K562 (cell line): ENCODE measurements around the gene TSEN34. TPM values are rescaled to one million over a fixed set of nuclear protein-coding genes. Genes with fewer than 3 reads are reported as not detected.
A peak's percentile ranks its signal among the peaks of the same experiment; 100 is the strongest.

ENCODE experiments used
- FIP1L1 ChIP-seq: fragments of 200-400 bp; formaldehyde crosslinking; IDR thresholded peaks from 2 replicates; pipeline ENCODE4 v1.6.1; 2018; ENCODE audit warnings: mild to moderate bottlenecking, low read depth, low read length; ENCODE audit not compliant: poor library complexity, severe bottlenecking
- JUND ChIP-seq, 2 experiments: IDR thresholded peaks; 2 replicates in 1 of 2; 3 replicates in 1 of 2; pipeline ENCODE4 v1.6.1; 2011; ENCODE audit warnings: borderline replicate concordance in 2 of 2, low read depth in 2 of 2, low read length in 2 of 2, improper control_type of control experiment in 1 of 2, missing biosample characterization in 1 of 2, missing genetic modification characterization in 1 of 2, missing genetic modification reagents in 1 of 2
- MECOM ChIP-seq: fragments of 250-450 bp; sonication (Bioruptor Pico); IDR thresholded peaks from 2 replicates; pipeline ENCODE4 v1.8.0; 2022; ENCODE audit warnings: inconsistent platforms
- ZNF57 ChIP-seq: fragments of 450-650 bp; formaldehyde crosslinking; IDR thresholded peaks from 2 replicates; pipeline ENCODE4 v1.4.0; 2020; ENCODE audit warnings: mild to moderate bottlenecking, moderate library complexity
- polyA plus RNA-seq, 8 experiments: library from polyadenylated mRNA; depleted of rRNA in 4 of 8; stranded (reverse) in 5 of 8; unstranded in 3 of 8; fragments of >200 nt; fragmentation: Nextera tagmentation in 2 of 8; fragmentation: Illumina TruSeq in 1 of 8; extraction: Ambion mirVana in 2 of 8; extraction: Trizol in 1 of 8; gene quantifications; 2 replicates each; pipeline versions ENCODE4 v1.2.1 to v1.2.3, GENCODE V29; 2011 to 2014; ENCODE audit warnings: inconsistent platforms in 1 of 8, missing spikeins in 1 of 8
- total RNA-seq, 7 experiments: library from RNA; depleted of rRNA in 6 of 7; stranded (reverse); fragments of >200 nt in 6 of 7; fragmentation: Illumina TruSeq in 2 of 7; extraction: Trizol in 2 of 7; gene quantifications; 2 replicates each; pipeline versions ENCODE4 v1.2.1 to v1.2.3, GENCODE V29; 2011 to 2021; ENCODE audit warnings: low replicate concordance in 1 of 7
- TF ChIP-seq, protein P1 (sequence below), 2 experiments: fragments of 450-650 bp; IDR thresholded peaks; 2 replicates each; pipeline ENCODE4 v1.6.1; 2016; ENCODE audit warnings: mild to moderate bottlenecking in 2 of 2, borderline replicate concordance in 1 of 2, low read depth in 1 of 2, moderate library complexity in 1 of 2
- TF ChIP-seq, protein P2 (sequence below), 2 experiments: IDR thresholded peaks; 2 replicates each; pipeline ENCODE4 v1.6.1; 2012; ENCODE audit warnings: improper control_type of control experiment in 2 of 2, low read depth in 2 of 2, low read length in 2 of 2, borderline replicate concordance in 1 of 2
- TF ChIP-seq, protein P3 (sequence below): fragments of 250-450 bp; sonication (Bioruptor Pico); IDR thresholded peaks from 2 replicates; pipeline ENCODE4 v1.5.1; 2021; ENCODE audit warnings: mild to moderate bottlenecking
- TF ChIP-seq, protein P4 (sequence below): fragments of 250-450 bp; sonication (Bioruptor Pico); IDR thresholded peaks from 2 replicates; pipeline ENCODE4 v1.4.0; 2020; ENCODE audit warnings: mild to moderate bottlenecking, moderate library complexity

TSEN34 gene
- total and polyA plus RNA-seq, 9 of the 15 experiments (the other 6 are each of a cell fraction or from before 2014, with no cell fraction given) = 3.1 to 57.6 (median 29.5) TPM

DNA sequence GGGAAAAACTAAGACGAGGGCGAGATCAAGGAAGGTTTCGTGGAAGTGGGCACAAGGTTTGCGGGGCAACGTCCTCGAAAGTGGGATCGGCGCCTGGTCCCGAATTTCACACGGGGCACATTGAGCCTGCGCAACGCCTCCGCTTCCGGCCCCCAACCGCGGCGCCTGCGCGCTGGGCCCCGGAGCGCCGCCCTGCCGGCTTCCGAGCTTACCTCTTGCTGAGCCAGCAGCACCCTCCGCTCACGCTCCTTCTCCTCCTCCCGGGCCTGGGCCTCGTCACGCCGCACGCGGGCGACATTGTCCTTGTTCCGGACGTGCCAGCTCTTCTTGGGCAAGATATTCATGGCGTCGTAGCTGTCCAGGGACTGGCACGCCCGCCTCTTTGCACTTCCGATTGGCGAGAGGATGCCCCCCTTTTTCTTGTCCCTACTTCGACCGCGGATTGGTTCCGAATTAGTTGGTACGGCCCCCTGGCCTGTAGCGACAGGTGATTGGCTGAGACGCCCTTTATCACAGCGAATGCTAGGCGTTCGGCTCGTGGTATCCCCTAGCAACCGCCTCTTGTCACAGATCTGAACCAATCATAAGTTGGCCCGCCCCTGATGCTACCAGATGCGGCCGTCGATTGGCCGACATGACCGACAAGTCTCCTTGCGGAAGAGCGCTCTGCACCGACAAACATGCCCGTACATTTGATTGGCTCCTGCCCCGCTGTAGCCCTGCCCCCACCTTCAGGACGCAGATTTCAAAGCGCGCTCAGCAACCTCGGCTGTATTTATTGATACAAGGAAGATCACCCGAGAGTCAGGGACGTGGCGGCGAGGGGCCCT lies 31.5 kb upstream of the TSEN34 start, which contains the start of gene LENG1 (continued):
- TF ChIP-seq, protein P1, sequence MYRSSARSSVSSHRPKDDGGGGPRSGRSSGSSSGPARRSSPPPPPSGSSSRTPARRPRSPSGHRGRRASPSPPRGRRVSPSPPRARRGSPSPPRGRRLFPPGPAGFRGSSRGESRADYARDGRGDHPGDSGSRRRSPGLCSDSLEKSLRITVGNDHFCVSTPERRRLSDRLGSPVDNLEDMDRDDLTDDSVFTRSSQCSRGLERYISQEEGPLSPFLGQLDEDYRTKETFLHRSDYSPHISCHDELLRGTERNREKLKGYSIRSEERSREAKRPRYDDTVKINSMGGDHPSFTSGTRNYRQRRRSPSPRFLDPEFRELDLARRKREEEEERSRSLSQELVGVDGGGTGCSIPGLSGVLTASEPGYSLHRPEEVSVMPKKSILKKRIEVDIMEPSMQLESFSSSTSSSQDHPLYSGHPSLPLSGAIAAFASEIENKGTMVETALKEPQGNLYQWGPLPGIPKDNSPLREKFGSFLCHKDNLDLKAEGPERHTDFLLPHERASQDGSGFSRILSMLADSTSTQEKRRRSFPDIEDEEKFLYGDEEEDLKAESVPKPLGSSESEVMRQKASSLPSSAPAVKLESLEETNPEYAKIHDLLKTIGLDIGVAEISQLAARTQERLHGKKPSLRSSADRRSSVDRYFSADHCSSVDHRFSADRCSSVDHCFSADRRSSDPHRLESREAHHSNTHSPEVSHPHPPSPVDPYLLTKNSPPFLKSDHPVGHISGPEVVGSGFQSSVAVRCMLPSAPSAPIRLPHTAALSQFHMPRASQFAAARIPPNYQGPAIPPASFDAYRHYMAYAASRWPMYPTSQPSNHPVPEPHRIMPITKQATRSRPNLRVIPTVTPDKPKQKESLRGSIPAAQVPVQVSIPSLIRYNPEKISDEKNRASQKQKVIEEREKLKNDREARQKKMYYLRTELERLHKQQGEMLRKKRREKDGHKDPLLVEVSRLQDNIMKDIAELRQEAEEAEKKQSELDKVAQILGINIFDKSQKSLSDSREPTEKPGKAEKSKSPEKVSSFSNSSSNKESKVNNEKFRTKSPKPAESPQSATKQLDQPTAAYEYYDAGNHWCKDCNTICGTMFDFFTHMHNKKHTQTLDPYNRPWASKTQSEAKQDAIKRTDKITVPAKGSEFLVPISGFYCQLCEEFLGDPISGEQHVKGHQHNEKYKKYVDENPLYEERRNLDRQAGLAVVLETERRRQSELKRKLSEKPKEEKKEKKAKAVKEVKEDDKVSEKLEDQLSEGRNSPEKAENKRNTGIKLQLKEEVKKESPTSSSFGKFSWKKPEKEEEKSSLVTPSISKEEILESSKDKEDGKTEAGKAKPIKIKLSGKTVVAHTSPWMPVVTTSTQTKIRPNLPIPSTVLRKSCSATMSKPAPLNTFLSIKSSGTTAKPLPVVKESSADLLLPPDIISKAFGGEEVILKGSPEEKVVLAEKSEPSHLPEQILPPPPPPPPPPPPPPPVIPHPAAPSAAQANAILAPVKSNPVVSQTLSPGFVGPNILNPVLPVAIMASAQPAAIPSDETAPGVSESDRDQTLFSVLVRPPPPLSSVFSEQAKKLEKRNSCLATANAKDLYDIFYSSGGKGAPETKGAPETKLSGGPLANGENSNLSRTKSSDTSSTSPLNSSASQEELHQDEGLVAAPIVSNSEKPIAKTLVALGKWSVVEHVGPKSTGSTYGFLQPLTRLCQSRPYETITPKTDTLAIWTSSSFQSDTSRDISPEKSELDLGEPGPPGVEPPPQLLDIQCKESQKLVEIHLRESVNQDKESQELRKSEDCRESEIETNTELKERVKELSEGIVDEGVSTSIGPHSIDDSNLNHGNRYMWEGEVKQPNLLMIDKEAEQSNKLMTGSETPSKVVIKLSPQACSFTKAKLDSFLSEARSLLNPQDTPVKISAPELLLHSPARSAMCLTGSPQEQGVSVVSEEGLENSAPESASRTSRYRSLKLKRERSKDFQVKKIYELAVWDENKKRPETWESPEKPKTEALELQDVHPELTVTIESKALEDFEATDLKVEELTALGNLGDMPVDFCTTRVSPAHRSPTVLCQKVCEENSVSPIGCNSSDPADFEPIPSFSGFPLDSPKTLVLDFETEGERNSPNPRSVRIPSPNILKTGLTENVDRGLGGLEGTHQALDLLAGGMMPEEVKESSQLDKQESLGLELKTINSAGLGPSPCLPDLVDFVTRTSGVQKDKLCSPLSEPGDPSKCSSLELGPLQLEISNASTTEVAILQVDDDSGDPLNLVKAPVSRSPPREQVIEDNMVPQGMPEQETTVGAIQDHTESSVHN (IDR thresholded peaks at IDR 0.05; ENCODE audit: borderline replicate concordance in 1 of 2, low read depth in 1 of 2) = no peak
- TF ChIP-seq FIP1L1 (peak; percentile 70), JUND (IDR thresholded peaks at IDR 0.05; ENCODE audit: borderline replicate concordance, low read depth, low read length) (peak; percentile 22; the same call in 1 of the 2 replicates), JUND (tag; IDR thresholded peaks at IDR 0.05; ENCODE audit: borderline replicate concordance, low read depth, low read length) (no peak), MECOM (CRISPR knock-in tag) (0 out of 2 replicates have a peak, but pooled peaks have one; percentile 19), ZNF57 (CRISPR knock-in tag) (no peak)
- TF ChIP-seq, protein P2, sequence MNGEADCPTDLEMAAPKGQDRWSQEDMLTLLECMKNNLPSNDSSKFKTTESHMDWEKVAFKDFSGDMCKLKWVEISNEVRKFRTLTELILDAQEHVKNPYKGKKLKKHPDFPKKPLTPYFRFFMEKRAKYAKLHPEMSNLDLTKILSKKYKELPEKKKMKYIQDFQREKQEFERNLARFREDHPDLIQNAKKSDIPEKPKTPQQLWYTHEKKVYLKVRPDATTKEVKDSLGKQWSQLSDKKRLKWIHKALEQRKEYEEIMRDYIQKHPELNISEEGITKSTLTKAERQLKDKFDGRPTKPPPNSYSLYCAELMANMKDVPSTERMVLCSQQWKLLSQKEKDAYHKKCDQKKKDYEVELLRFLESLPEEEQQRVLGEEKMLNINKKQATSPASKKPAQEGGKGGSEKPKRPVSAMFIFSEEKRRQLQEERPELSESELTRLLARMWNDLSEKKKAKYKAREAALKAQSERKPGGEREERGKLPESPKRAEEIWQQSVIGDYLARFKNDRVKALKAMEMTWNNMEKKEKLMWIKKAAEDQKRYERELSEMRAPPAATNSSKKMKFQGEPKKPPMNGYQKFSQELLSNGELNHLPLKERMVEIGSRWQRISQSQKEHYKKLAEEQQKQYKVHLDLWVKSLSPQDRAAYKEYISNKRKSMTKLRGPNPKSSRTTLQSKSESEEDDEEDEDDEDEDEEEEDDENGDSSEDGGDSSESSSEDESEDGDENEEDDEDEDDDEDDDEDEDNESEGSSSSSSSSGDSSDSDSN (IDR thresholded peaks at IDR 0.05; ENCODE audit: borderline replicate concordance in 1 of 2, low read depth in 2 of 2, low read length in 2 of 2) = no peak
- TF ChIP-seq, protein P3, sequence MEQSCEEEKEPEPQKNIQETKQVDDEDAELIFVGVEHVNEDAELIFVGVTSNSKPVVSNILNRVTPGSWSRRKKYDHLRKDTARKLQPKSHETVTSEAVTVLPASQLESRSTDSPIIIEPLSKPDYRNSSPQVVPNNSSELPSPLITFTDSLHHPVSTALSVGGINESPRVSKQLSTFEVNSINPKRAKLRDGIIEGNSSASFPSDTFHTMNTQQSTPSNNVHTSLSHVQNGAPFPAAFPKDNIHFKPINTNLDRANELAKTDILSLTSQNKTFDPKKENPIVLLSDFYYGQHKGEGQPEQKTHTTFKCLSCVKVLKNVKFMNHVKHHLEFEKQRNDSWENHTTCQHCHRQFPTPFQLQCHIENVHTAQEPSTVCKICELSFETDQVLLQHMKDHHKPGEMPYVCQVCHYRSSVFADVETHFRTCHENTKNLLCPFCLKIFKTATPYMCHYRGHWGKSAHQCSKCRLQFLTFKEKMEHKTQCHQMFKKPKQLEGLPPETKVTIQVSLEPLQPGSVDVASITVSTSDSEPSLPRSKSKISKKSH (CRISPR knock-in tag) = no peak
- TF ChIP-seq, protein P4, sequence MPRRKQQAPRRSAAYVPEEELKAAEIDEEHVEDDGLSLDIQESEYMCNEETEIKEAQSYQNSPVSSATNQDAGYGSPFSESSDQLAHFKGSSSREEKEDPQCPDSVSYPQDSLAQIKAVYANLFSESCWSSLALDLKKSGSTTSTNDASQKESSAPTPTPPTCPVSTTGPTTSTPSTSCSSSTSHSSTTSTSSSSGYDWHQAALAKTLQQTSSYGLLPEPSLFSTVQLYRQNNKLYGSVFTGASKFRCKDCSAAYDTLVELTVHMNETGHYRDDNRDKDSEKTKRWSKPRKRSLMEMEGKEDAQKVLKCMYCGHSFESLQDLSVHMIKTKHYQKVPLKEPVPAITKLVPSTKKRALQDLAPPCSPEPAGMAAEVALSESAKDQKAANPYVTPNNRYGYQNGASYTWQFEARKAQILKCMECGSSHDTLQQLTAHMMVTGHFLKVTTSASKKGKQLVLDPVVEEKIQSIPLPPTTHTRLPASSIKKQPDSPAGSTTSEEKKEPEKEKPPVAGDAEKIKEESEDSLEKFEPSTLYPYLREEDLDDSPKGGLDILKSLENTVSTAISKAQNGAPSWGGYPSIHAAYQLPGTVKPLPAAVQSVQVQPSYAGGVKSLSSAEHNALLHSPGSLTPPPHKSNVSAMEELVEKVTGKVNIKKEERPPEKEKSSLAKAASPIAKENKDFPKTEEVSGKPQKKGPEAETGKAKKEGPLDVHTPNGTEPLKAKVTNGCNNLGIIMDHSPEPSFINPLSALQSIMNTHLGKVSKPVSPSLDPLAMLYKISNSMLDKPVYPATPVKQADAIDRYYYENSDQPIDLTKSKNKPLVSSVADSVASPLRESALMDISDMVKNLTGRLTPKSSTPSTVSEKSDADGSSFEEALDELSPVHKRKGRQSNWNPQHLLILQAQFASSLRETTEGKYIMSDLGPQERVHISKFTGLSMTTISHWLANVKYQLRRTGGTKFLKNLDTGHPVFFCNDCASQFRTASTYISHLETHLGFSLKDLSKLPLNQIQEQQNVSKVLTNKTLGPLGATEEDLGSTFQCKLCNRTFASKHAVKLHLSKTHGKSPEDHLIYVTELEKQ = no peak
